Middle frontal gyrus (tissue), 1 donor: ENCODE measurements around the gene NKTR.

Experiments
- DNase-seq: peaks from one replicate; pipeline ENCODE4 v3.0.0-alpha.2; 2015; ENCODE audit warnings: low spot score; ENCODE audit errors: extremely low spot score

NKTR gene

GRCh38 chr3:42649783-42650182 lies 49.3 kb downstream of the NKTR start:
- DNase-seq = no peak

DNA sequence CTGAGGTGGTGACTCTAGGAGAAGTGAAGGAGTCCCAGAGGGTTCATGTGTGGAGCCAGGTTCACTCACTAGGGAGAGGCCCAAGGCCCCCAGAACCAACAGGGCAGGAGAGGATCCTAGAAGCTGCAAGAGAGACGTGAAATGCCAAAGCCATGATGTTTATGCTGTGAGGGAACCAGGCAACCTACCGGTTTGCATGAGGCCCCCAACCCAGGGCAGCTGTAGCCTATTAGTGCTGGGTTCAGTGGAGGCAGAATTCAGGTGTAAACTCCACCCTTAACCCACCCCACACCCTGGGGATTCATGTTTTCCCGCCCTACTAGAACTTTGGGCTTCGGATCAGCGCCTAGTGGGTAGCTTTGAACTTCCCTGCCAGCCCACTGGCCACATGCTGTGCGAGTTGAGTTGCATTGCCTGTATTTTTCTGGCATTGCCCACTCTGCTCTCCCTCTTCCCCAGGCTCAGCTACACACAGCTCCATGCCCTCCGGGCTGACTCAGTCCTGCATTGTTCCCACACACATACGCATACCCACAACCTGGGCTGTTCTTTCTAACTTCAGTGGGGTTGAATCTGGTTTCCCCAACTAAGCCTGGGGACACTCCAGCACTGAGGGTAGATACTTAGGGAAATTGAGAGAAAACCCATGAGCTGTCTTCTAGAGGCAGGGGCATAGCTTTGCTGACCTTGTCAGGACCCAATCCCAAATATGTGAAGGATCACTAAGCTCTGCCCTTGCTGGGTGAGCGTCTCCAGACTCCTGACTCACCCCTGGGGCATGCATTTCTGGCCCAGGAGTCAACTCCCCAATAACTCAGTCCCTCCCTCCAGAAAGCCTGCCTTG lies 51.0 kb downstream of the NKTR start:
- no peak for DNase-seq

DNA sequence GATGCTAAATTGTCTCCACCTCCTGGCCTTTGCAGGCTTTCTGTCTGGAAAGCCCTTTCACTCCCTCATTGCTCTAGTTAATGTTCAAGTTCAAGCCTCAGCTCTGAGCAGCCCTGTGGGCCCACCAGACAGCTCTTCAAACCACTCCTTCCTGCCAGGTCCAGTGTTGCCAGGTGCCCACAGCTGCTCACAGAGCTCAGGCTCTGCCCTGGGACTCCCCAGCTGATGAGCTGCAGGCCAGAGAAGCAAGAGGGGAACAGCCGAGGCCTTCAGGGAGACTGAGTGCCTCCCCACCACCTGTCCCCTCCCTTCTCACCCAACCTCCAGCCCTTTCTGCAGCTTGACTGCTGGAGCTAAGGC lies 51.7 kb downstream of the NKTR start:
- no peak for DNase-seq

- no peak for DNase-seq
Observed at GRCh38 chr3:42652611-42653302, 52.3 kb downstream of the NKTR start.

- no peak for DNase-seq
Observed at GRCh38 chr3:42653303-42653559, 52.7 kb downstream of the NKTR start.

GRCh38 chr3:42653560-42654330 lies 53.3 kb downstream of the NKTR start, which contains the start of gene ZBTB47:
Gene ZBTB47 (plus strand): TSS chr3:42653697. CDS start chr3:42658356, 4,659 bp downstream.
- no peak for DNase-seq

DNA sequence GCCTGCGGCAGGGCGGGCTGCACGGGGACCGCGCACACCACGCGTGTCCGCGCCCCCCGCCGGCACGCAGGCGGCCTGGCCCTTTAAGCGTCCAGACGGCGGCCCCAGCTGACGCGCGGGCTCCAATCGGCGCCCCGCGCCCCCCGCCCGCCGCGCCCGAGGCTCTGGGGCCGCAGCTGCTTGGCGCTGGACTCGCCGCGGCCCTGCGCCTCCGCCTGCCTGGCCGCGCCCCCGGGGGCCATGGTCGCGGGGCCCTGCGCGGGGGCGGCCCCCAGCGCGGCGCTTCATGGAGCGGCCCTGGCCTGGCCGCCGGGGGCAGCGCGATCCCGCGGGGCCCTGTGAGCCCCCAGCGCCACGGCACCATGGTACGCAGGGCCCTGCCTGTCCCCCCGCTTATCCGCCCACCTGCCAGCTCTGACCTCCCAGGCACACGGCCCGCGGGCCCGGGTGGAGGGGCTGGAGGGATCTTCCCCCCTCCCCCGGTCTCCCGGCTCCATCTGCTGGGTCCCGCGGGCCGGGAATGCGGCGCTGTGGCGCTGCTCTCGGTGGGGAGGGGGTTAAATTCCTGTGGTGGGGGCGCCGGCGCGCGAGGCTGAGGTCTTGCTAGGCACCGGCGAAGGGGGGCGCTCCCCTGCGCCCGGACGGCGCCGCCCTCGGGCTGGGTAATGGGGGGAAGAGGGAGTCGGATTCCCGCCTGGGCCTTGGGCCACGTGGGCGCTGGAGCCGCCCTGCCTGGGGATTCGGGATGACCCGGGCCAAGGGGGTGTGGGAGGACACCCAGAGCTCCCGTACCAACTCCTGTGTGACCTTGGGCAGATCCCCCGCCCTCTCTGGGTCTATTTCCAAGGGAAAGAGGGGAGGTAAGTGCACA lies 54.1 kb downstream of the NKTR start:
- peak; percentile 62 for DNase-seq

DNA sequence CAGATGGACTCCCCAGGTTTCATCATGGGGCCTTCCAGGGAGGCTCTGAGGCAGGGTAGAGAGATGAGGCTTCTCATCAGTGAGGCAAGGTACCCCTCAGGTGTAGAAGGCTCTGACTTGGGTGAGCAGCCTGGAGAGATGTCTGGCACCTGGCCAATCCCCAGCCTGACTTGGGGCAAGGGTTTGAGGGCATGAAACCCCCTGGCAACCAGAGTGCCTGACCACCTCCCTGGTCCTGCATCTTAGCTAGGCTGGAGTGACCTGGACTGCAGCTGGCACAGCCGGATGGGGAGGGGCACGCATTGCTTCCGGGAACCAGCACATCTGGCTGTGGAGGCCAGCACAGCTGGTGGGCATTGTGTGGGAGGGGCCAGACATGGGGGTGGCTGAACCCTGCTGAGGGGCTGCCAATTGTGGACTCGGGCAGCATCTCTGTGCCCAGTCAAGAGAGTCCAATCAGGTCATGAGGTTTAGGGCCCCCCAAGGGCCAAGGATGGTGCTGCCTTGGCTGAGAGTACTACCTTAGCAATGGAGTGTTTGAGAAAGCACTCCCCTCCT lies 54.9 kb downstream of the NKTR start:
- no peak for DNase-seq

DNA sequence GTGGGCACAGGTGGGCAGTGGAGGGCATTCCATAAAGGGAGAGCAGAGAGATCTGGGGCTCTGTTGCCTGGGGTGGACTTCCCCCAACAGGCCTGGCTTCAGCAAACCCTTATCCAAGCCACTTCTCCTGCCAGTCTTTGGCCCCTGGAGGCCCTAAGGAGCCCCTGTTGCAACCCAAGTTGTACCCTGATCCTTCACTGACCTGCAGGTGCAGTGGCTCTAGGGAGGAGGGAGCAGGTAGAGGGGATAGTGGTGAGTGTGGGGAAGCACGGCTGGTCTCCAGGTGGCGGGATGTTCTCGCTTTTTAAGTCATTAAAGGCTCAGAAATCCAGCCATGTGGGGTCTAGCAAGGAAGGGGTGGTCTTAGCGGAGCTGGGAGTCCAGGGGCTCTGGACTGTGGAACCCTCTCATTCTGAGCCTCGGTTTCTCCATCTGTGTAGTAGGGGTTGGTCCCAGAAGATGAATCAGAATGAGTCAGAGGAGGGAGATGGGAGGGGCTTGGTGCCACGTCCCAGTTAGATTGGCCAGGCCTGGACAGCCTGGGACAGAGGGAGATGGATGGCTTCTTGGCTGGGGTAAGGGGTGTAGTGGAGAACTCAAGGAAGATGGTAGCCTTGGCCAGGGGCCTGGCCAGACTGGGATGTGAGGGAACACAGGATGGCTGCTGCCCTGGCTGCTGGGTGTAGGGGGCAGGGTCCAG lies 55.6 kb downstream of the NKTR start:
- DNase-seq = no peak

GRCh38 chr3:42656680-42657610 lies 56.5 kb downstream of the NKTR start:
- no peak for DNase-seq

- DNase-seq = no peak
Observed at GRCh38 chr3:42657675-42658074, 57.2 kb downstream of the NKTR start.

- DNase-seq = no peak
Observed at GRCh38 chr3:42658091-42658770, 57.7 kb downstream of the NKTR start.

DNA sequence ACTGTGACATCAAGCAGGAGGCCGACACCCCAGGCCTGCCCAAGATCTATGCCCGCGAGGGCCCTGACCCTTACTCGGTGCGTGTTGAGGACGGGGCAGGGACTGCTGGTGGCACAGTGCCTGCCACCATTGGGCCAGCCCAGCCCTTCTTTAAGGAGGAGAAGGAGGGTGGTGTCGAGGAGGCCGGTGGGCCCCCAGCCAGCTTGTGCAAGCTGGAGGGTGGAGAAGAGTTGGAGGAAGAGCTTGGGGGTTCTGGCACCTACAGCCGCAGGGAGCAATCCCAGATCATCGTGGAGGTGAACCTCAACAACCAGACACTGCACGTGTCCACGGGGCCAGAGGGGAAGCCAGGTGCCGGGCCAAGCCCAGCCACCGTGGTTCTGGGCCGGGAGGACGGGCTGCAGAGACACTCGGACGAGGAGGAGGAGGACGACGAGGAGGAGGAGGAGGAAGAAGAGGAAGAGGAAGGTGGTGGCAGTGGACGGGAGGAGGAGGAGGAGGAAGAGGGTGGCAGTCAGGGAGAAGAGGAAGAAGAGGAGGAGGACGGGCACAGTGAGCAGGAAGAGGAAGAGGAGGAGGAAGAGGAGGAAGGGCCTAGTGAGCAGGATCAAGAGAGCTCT lies 58.4 kb downstream of the NKTR start:
- no peak for DNase-seq

- no peak for DNase-seq
Observed at GRCh38 chr3:42659451-42660130, 59.1 kb downstream of the NKTR start.

DNA sequence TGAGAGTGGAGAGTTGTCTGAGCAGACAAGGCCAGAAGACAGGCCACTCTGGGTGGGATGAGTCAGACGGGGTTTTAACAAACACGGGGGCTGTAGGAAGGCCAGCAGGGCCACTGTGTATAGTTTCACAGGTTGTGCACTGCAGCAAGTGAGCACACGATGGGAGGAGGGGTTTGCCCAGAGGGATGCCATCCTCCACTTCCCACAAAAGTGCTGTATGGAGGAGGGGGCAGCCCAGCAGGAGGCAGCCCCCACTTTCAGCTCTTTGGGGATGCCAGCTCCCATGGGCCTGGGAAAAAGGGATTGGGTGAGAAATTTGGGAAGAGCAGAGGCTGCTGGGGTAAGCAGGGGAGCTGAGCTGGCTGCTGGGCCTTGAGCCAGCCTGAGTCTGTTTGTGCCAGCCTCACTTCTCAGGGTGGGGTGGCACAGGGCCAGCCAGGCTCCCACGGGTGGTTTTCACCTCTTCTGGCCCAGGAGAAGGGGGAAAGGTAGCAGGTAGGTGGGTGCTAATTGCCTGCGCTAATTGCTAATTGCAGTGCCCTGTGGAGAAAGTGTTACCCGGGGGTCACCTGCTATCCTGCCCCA lies 59.7 kb downstream of the NKTR start:
- no peak for DNase-seq

DNA sequence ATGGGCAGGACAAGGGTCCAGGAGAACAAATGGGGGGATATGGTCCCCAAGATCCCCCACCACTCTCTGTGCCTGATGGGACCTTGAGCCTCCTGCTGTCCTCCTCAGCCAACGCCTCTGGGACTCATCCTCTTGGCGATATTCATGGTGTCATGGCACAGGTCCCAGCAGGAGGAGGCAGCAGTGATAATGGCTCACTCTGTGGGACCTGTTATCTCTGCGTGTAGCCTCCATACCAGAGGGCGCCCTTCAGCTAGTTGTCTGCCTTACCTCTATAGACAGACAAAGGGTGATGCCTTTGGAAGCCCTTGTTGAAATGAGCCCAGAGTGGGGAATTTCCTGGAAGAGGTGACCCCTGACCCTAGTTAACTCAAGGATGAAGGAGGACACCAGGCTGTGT lies 60.4 kb downstream of the NKTR start:
- no peak for DNase-seq

DNA sequence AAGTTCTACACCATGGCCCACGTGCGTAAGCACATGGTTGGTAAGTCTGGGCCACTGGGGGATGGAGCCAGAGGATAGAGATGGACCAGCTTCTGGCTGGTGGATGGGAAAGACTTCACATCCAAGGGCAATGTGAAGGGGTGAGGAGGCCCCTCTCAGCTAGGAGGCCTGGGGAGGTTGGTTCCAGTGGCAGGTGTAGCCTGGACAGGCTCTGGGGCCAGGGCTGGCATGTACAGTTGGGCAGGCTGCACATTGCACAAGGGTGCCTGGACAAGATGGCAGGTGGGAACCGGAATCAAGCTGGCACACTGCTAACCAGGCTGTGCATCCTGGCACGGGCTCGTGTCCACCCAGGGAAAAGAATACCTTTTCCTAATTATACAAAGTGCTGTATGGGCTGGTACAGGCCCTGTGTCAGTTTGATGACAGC lies 61.1 kb downstream of the NKTR start:
- DNase-seq = no peak
